NCI-H128 (cell line): ENCODE measurements around the gene SLC16A3.
"Not testable (repeated sequence)": the region's sequence is repeated elsewhere in the genome, so short reads cannot be mapped to it uniquely, and the experiment has no call there.

Source experiments
- DNase-seq: peaks from one replicate; lab custom pipeline; 2025; ENCODE audit not compliant: unreplicated experiment; lab: John Stamatoyannopoulos, UW

Gene SLC16A3

GRCh38 chr17:82203920-82204319 lies 24.9 kb upstream of the SLC16A3 start:
- DNase-seq: no peak

- DNase-seq: peak; percentile 14
Measured at GRCh38 chr17:82204831-82205719, 23.8 kb upstream of the SLC16A3 start.

- peak; percentile 26 for DNase-seq
Measured at GRCh38 chr17:82205720-82206508, 22.9 kb upstream of the SLC16A3 start.

- DNase-seq: not testable (repeated sequence)
Measured at GRCh38 chr17:82210655-82211054, 18.2 kb upstream of the SLC16A3 start.

GRCh38 chr17:82212331-82213250 lies 16.3 kb upstream of the SLC16A3 start, which contains the start of gene CCDC57:
Gene CCDC57 (minus strand): TSS chr17:82212842. CDS start chr17:82201944, 10,898 bp downstream.
- peak; percentile 36 for DNase-seq

- DNase-seq: no peak
Measured at GRCh38 chr17:82213251-82214011, 15.4 kb upstream of the SLC16A3 start.

GRCh38 chr17:82214012-82214628 lies 14.7 kb upstream of the SLC16A3 start:
- no peak for DNase-seq

- DNase-seq: no peak
Measured at GRCh38 chr17:82215095-82215971, 13.5 kb upstream of the SLC16A3 start.

- DNase-seq: no peak
Measured at GRCh38 chr17:82215972-82216300, 12.9 kb upstream of the SLC16A3 start.

- DNase-seq: no peak
Measured at GRCh38 chr17:82216301-82217119, 12.3 kb upstream of the SLC16A3 start.

- DNase-seq: no peak
Measured at GRCh38 chr17:82217120-82217529, 11.7 kb upstream of the SLC16A3 start.

GRCh38 chr17:82217530-82218204 lies 11.2 kb upstream of the SLC16A3 start:
- DNase-seq: no peak

GRCh38 chr17:82218349-82219075 lies 10.3 kb upstream of the SLC16A3 start:
- no peak for DNase-seq

- DNase-seq: no peak
Measured at GRCh38 chr17:82219083-82219482, 9.8 kb upstream of the SLC16A3 start.

GRCh38 chr17:82219753-82220709 lies 8.8 kb upstream of the SLC16A3 start:
- no peak for DNase-seq
